HepG2 (cell line): ENCODE results near the gene IGSF21. TPM values are rescaled to one million over a fixed set of nuclear protein-coding genes. Genes with fewer than 3 reads are reported as not detected.

Experiments used
- ATAC-seq: fragments of 200-7000 bp; cut with Tn5 transposase; 3 replicates; pipeline ENCODE4 v1.9.1; 2020; ENCODE audit warnings: mild to moderate bottlenecking, moderate library complexity
- BruUV-seq: library from RNA; stranded (reverse); fragments of 400-500 nt; replicated peaks from 2 replicates; lab custom pipeline; 2021; lab: Mats Ljungman, UMichigan
- CTCF ChIA-PET: fragments of 300-600 bp; formaldehyde crosslinking; extraction: SDS; loops from one replicate; lab custom pipeline; 2021; ENCODE audit warnings: low total read pairs, inconsistent platforms, low intra/inter-chr PET ratio; lab: Yijun Ruan, JAX
- POLR2A ChIA-PET: fragments of 350-600 bp; sonication (Branson Sonifier 250); formaldehyde crosslinking; loops from one replicate; lab custom pipeline; 2020; ENCODE audit warnings: antibody characterized with exemption, inconsistent platforms; lab: Yijun Ruan, JAX
- DNase-seq: peaks from one replicate; pipeline ENCODE4 v3.0.0-alpha.2; 2015; ENCODE audit warnings: low spot score
- FAIRE-seq: peaks from 3 replicates; lab custom pipeline; 2011; peaks lifted over from hg19 to GRCh38; lab: Jason Lieb, UNC
- H2AFZ ChIP-seq: one replicate; pipeline ENCODE4 v1.6.1; 2011; ENCODE audit warnings: low read length, inconsistent platforms
- H3K27ac ChIP-seq: fragments of 300-600 bp; 3 replicates; pipeline ENCODE4 v1.8.0; 2011; ENCODE audit warnings: mixed run types, mild to moderate bottlenecking, mixed read lengths, low read length, inconsistent platforms; ENCODE audit not compliant: insufficient read depth; ENCODE audit errors: extremely low read length
- H3K27me3 ChIP-seq, 2 experiments: fragments of 200-600 bp in 1 of 2; 2 replicates in 1 of 2; 3 replicates in 1 of 2; pipeline versions ENCODE4 v1.6.0 to v1.8.0; 2011; ENCODE audit warnings: low read length in 2 of 2, mild to moderate bottlenecking in 2 of 2, moderate library complexity in 2 of 2, inconsistent platforms in 1 of 2; ENCODE audit not compliant: insufficient read depth in 2 of 2, control insufficient read depth in 1 of 2
- H3K36me3 ChIP-seq, 2 experiments: fragments of 200-600 bp in 1 of 2; replicated peaks in 1 of 2; 2 replicates in 1 of 2; 3 replicates in 1 of 2; pipeline versions ENCODE4 v1.5.1 to v1.8.0; 2011; ENCODE audit warnings: low read length in 2 of 2, inconsistent platforms in 1 of 2; ENCODE audit not compliant: insufficient read depth in 2 of 2, control insufficient read depth in 1 of 2
- H3K4me1 ChIP-seq: 2 replicates; pipeline ENCODE4 v1.5.1; 2012; ENCODE audit warnings: low read length, inconsistent platforms; ENCODE audit not compliant: insufficient read depth
- H3K4me2 ChIP-seq: 2 replicates; pipeline ENCODE4 v1.6.0; 2011; ENCODE audit warnings: low read depth, low read length, inconsistent platforms
- H3K4me3 ChIP-seq, 3 experiments: fragments of 200-600 bp in 1 of 3; sonication (generic), shearing (Covaris generic) in 1 of 3; replicated peaks in 1 of 3; 2 replicates each; pipeline ENCODE4 v1.5.1; 2011 to 2016; ENCODE audit warnings: low read length in 3 of 3, inconsistent platforms in 2 of 3, low read depth in 2 of 3, mild to moderate bottlenecking in 2 of 3, control low read depth in 1 of 3, mixed read lengths in 1 of 3; ENCODE audit not compliant: insufficient read depth in 1 of 3
- H3K79me2 ChIP-seq: one replicate; pipeline ENCODE4 v1.6.1; 2011; ENCODE audit warnings: low read length, inconsistent platforms; ENCODE audit not compliant: insufficient read depth
- H3K9ac ChIP-seq: 2 replicates; pipeline ENCODE4 v1.6.0; 2011; ENCODE audit warnings: mild to moderate bottlenecking, low read depth, low read length, inconsistent platforms; ENCODE audit not compliant: insufficient read depth
- H3K9me3 ChIP-seq: 2 replicates; pipeline ENCODE4 v1.5.1; 2012; ENCODE audit warnings: mild to moderate bottlenecking, low read length
- H4K20me1 ChIP-seq: 2 replicates; pipeline ENCODE4 v1.6.0; 2011; ENCODE audit warnings: inconsistent platforms, mild to moderate bottlenecking, low read length, moderate library complexity; ENCODE audit not compliant: insufficient read depth
- EP300 ChIP-seq, 3 experiments: sonication (generic) in 1 of 3; formaldehyde crosslinking in 1 of 3; IDR thresholded peaks; 2 replicates each; pipeline versions ENCODE4 v1.5.1 to v1.6.1; 2011 to 2020; ENCODE audit warnings: low read depth in 2 of 3, low read length in 2 of 3, borderline replicate concordance in 1 of 3, improper control_type of control experiment in 1 of 3, mild to moderate bottlenecking in 1 of 3, missing genetic modification reagents in 1 of 3, moderate library complexity in 1 of 3
- ERF ChIP-seq: IDR thresholded peaks from 2 replicates; pipeline ENCODE4 v1.6.1; 2018; ENCODE audit warnings: missing biosample characterization, missing genetic modification reagents
- FOXJ3 ChIP-seq: sonication (generic); formaldehyde crosslinking; IDR thresholded peaks from 2 replicates; pipeline ENCODE4 v1.4.0; 2020; ENCODE audit warnings: missing genetic modification reagents, mild to moderate bottlenecking, borderline replicate concordance
- HIVEP1 ChIP-seq: sonication (generic); formaldehyde crosslinking; IDR thresholded peaks from 2 replicates; pipeline ENCODE4 v1.4.0; 2020; ENCODE audit warnings: mild to moderate bottlenecking, missing genetic modification reagents
- HOXA9 ChIP-seq: sonication (generic); formaldehyde crosslinking; IDR thresholded peaks from 2 replicates; pipeline ENCODE4 v1.8.1; 2022; ENCODE audit warnings: missing genetic modification reagents, mild to moderate bottlenecking, moderate library complexity, borderline replicate concordance
- IRF2 ChIP-seq: IDR thresholded peaks from 2 replicates; pipeline ENCODE4 v1.6.1; 2018; ENCODE audit warnings: missing genetic modification reagents, missing compliant biosample characterization
- IRF9 ChIP-seq: sonication (generic); formaldehyde crosslinking; IDR thresholded peaks from 2 replicates; pipeline ENCODE4 v1.8.0; 2022; ENCODE audit warnings: missing genetic modification reagents, mild to moderate bottlenecking, borderline replicate concordance
- JDP2 ChIP-seq: sonication (generic); formaldehyde crosslinking; IDR thresholded peaks from 2 replicates; pipeline ENCODE4 v1.8.1; 2022; ENCODE audit warnings: missing genetic modification reagents, borderline replicate concordance
- KAT2B ChIP-seq: fragments of 150-350 bp; IDR thresholded peaks from 2 replicates; pipeline ENCODE4 v1.6.1; 2014; ENCODE audit warnings: low read depth, low read length, borderline replicate concordance
- MEIS2 ChIP-seq: sonication (generic); formaldehyde crosslinking; IDR thresholded peaks from 2 replicates; pipeline ENCODE4 v1.9.0; 2021; ENCODE audit warnings: mild to moderate bottlenecking, missing genetic modification reagents
- PAX8 ChIP-seq: sonication (generic); formaldehyde crosslinking; IDR thresholded peaks from 2 replicates; pipeline ENCODE4 v1.8.0; 2022; ENCODE audit warnings: mild to moderate bottlenecking, missing genetic modification reagents, borderline replicate concordance
- SUZ12 ChIP-seq: fragments of 150-350 bp; IDR thresholded peaks from 2 replicates; pipeline ENCODE4 v1.6.1; 2014; ENCODE audit warnings: low read depth, low read length
- TCF7 ChIP-seq: sonication (generic); IDR thresholded peaks from 2 replicates; pipeline ENCODE4 v1.6.1; 2016; ENCODE audit warnings: antibody characterized with exemption, low read depth
- ZFP36L1 ChIP-seq: sonication (generic); formaldehyde crosslinking; IDR thresholded peaks from 2 replicates; pipeline ENCODE4 v1.8.0; 2022; ENCODE audit warnings: mild to moderate bottlenecking, missing genetic modification reagents, moderate library complexity
- ZNF232 ChIP-seq: sonication (generic); formaldehyde crosslinking; IDR thresholded peaks from 2 replicates; pipeline ENCODE4 v1.4.0; 2020; ENCODE audit warnings: missing genetic modification reagents, borderline replicate concordance
- ZNF33A ChIP-seq: sonication (generic); formaldehyde crosslinking; IDR thresholded peaks from 2 replicates; pipeline ENCODE4 v1.5.1; 2020; ENCODE audit warnings: missing genetic modification reagents, mild to moderate bottlenecking, moderate library complexity, borderline replicate concordance
- ZNF563 ChIP-seq: sonication (generic); formaldehyde crosslinking; IDR thresholded peaks from 2 replicates; pipeline ENCODE4 v1.8.0; 2022; ENCODE audit warnings: mild to moderate bottlenecking, moderate library complexity, missing genetic modification reagents
- ZNF660 ChIP-seq: sonication (generic); formaldehyde crosslinking; IDR thresholded peaks from 2 replicates; pipeline ENCODE4 v1.5.1; 2020; ENCODE audit warnings: mild to moderate bottlenecking, low read depth, missing genetic modification reagents, borderline replicate concordance
- ZNF670 ChIP-seq: sonication (generic); formaldehyde crosslinking; IDR thresholded peaks from 2 replicates; pipeline ENCODE4 v1.8.0; 2022; ENCODE audit warnings: mild to moderate bottlenecking, missing genetic modification reagents, borderline replicate concordance
- ZNF770 ChIP-seq: sonication (generic); formaldehyde crosslinking; IDR thresholded peaks from 2 replicates; pipeline ENCODE4 v1.5.0; 2020; ENCODE audit warnings: mild to moderate bottlenecking, missing genetic modification reagents
- WGBS: methylation state at CpG from one replicate; pipeline ENCODE4 v1.1.6; 2017; ENCODE audit warnings: low lambda C conversion rate; 5-methylcytosine and 5-hydroxymethylcytosine counted together
- in situ Hi-C: cut with HindIII; loops from 2 replicates; pipeline ENCODE4 v1.10.0; 2017; ENCODE audit warnings: low pct_unique_long_range_greater_than_20kb; ENCODE audit not compliant: extremely low pct_ligation_motif_present
- intact Hi-C: fragments of 100-400 bp; cut with micrococcal nuclease; formaldehyde crosslinking; loops from one replicate; pipeline ENCODE4 v1.10.0; 2022; ENCODE audit not compliant: unreplicated experiment
- polyA plus RNA-seq, 8 experiments: library from polyadenylated mRNA; depleted of rRNA in 3 of 8; stranded (reverse) in 7 of 8; unstranded in 1 of 8; fragments of >200 nt; fragmentation: Illumina TruSeq in 4 of 8; extraction: Trizol in 4 of 8; gene quantifications; 2 replicates each; pipeline versions ENCODE4 v1.2.1 to v1.2.3, GENCODE V29; 2011 to 2016; ENCODE audit warnings: low read depth in 4 of 8, missing spikeins in 1 of 8, mixed read lengths in 1 of 8; ENCODE audit not compliant: insufficient read depth in 1 of 8
- total RNA-seq, 5 experiments: library from RNA; depleted of rRNA; stranded (reverse); fragments of >200 nt; fragmentation: Illumina TruSeq; extraction: Trizol; gene quantifications; 2 replicates each; pipeline ENCODE4 v1.2.3, GENCODE V29; 2016; ENCODE audit warnings: low read depth in 1 of 5

The IGSF21 gene
- total and polyA plus RNA-seq, 2 of the 13 experiments (the other 11 are each of a cell fraction or from before 2014, with no cell fraction given), result not detected

- no peak for TF ChIP-seq EP300 (IDR thresholded peaks at IDR 0.05; ENCODE audit: low read depth in 2 of 2, low read length in 2 of 2)
- TF ChIP-seq EP300 (CRISPR knock-in tag; IDR thresholded peaks at IDR 0.05; ENCODE audit: borderline replicate concordance), result no peak
Observed at GRCh38 chr1:18154430-18155194, 47.0 kb downstream of the IGSF21 start (continued).

- Histone ChIP-seq H4K20me1 (no peaks in the 10 kb centered on the region), H3K9ac (no peak overlapping the region), H2AFZ (no peak overlapping the region), H3K4me1 (no peaks in the 10 kb centered on the region), H3K27me3 (peaks cover 5 to 37% of the 10 kb centered on the region in 2 experiments; a peak in 3 of 5 replicates), H3K36me3 (no peaks in the 10 kb centered on the region), H3K4me3 (no peak overlapping the region), H3K9me3 (no peaks in the 10 kb centered on the region), H3K27ac (no peak overlapping the region), H3K79me2 (no peaks in the 10 kb centered on the region), H3K4me2 (no peak overlapping the region)
- FAIRE-seq (no peak), DNase-seq (no peak), ATAC-seq (no peak)
- CTCF ChIA-PET, result no interaction called here
- no TSS peak for BruUV-seq
- 27% methylated on average over 12 of the region's 13 CpGs for WGBS
- in situ Hi-C loops, result no loop called here
- POLR2A ChIA-PET, result no interaction called here
- intact Hi-C loops, result no loop called here
- no peak for TF ChIP-seq ZNF770 (CRISPR knock-in tag)
- TF ChIP-seq HIVEP1 (CRISPR knock-in tag), result no peak
- TF ChIP-seq ZNF33A, result no peak
- no peak for TF ChIP-seq PAX8 (CRISPR knock-in tag)
- no peak for TF ChIP-seq ZNF660
- no peak for TF ChIP-seq HOXA9 (CRISPR knock-in tag)
- no peak for TF ChIP-seq SUZ12
- TF ChIP-seq JDP2 (CRISPR knock-in tag), result no peak
- no peak for TF ChIP-seq KAT2B
- no peak for TF ChIP-seq ZNF232 (CRISPR knock-in tag)
- no peak for TF ChIP-seq ZNF670 (CRISPR knock-in tag)
- TF ChIP-seq IRF9 (CRISPR knock-in tag), result no peak
- TF ChIP-seq IRF2 (CRISPR knock-in tag), result no peak
- no peak for TF ChIP-seq TCF7
- no peak for TF ChIP-seq FOXJ3 (CRISPR knock-in tag)
- no peak for TF ChIP-seq ZNF563 (CRISPR knock-in tag)
- no peak for TF ChIP-seq ZFP36L1 (CRISPR knock-in tag)
- no peak for TF ChIP-seq ERF (CRISPR knock-in tag)
- TF ChIP-seq MEIS2 (CRISPR knock-in tag), result no peak
Observed at GRCh38 chr1:18155881-18156385, 48.3 kb downstream of the IGSF21 start.
